ENCODE measurements around the gene OSBPL5. TPM values are rescaled to one million over a fixed set of nuclear protein-coding genes. Genes with fewer than 3 reads are reported as not detected.

Gene OSBPL5
- total RNA-seq, 1 experiment from 2014 or later = 51.4 TPM

DNA sequence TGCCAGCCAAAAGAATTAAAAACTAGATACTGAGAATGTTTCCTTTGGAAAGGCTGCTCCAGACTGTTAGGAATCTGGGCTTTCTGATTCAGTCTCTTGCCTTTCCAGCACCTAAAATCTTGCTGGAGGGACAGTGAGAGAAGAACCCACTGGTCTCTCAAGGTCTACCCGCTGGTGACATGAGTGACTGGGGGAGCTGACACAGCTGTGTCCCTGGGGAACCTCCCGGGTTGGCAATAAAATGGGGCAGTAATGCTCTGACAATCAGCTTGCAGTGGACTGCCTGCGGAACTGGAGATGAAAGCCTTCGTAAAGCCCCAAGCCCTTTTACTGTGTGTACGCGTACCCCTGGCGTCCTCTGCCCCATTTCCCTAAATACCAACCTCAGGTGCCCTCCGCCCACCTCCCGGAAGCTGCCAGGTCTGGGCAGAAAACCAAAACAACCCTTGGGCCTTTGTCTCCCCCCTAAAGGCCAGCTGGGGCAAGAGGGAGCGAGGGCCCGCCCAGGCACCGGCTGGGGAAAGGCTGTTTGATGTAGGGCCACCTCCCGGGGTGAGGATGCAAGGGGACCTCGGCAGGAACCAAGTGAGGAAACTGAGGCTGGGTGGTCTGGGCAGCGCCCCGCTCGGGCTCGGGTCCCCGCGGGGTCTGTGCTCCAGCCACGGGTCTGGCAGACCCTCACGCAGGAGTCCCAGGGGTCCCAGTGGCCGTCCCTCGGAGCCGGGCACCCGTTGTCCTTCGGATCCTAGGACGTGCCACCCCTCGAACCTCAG, 108.6 kb downstream of the OSBPL5 start:
- TF ChIP-seq, protein P1, sequence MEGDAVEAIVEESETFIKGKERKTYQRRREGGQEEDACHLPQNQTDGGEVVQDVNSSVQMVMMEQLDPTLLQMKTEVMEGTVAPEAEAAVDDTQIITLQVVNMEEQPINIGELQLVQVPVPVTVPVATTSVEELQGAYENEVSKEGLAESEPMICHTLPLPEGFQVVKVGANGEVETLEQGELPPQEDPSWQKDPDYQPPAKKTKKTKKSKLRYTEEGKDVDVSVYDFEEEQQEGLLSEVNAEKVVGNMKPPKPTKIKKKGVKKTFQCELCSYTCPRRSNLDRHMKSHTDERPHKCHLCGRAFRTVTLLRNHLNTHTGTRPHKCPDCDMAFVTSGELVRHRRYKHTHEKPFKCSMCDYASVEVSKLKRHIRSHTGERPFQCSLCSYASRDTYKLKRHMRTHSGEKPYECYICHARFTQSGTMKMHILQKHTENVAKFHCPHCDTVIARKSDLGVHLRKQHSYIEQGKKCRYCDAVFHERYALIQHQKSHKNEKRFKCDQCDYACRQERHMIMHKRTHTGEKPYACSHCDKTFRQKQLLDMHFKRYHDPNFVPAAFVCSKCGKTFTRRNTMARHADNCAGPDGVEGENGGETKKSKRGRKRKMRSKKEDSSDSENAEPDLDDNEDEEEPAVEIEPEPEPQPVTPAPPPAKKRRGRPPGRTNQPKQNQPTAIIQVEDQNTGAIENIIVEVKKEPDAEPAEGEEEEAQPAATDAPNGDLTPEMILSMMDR (conservative IDR thresholded peaks at IDR 0.05; ENCODE audit: low read depth, low read length) = no peak
- TF ChIP-seq EZH2phosphoT487 (IDR thresholded peaks at IDR 0.05; ENCODE audit: borderline replicate concordance, low read length) (no peak), EZH2 (IDR thresholded peaks at IDR 0.05; ENCODE audit: low read length, unreplicated experiment) (no peak)
- Histone ChIP-seq H3K4me3 (ENCODE audit: low read length) (peak overlapping the region; percentile 98), H3K27ac (ENCODE audit: low read length) (peak overlapping the region; percentile 54), H3K27me3 (ENCODE audit: low read length) (no peaks in the 10 kb centered on the region), H4K20me1 (ENCODE audit: low read length) (peaks cover 6% of the 10 kb centered on the region; the same call in 1 of the 2 replicates), H3K4me2 (ENCODE audit: low read length) (peak overlapping the region; percentile 95), H3K36me3 (ENCODE audit: low read depth, low read length) (no peaks in the 10 kb centered on the region), H3F3A (ENCODE audit: low read length, unreplicated experiment) (no peaks in the 10 kb centered on the region), H2AFZ (ENCODE audit: low read length) (peak overlapping the region; percentile 64; the same call in 1 of the 2 replicates), H3K79me2 (ENCODE audit: low read length) (peaks cover 53% of the 10 kb centered on the region), H3K9me2 (replicated peaks; ENCODE audit: low read length) (no peaks in the 10 kb centered on the region), H3K9ac (ENCODE audit: low read length) (peak overlapping the region; percentile 95), H3K4me1 (ENCODE audit: insufficient read depth, low read length) (peaks cover 22% of the 10 kb centered on the region), H3K9me3 (ENCODE audit: low read length) (no peaks in the 10 kb centered on the region)
- ATAC-seq = peak; percentile 5; the same call in 1 of the 2 replicates
- TSS peak; percentile 33 for BruUV-seq (replicated peaks)
- peak; percentile 14 for DNase-seq
- CTCF ChIA-PET = interaction anchor here (0.7 kb wide), 1 partner anchor 35 kb away, joined by 3 read pairs; no protein-coding TSS in a partner anchor
- POLR2A ChIA-PET (ENCODE audit: unreplicated experiment) = no interaction called here
- intact Hi-C loops (cut with micrococcal nuclease) = loop anchor here (5.0 kb wide), 1 partner anchor 36 kb away; no protein-coding TSS in a partner anchor

DNA sequence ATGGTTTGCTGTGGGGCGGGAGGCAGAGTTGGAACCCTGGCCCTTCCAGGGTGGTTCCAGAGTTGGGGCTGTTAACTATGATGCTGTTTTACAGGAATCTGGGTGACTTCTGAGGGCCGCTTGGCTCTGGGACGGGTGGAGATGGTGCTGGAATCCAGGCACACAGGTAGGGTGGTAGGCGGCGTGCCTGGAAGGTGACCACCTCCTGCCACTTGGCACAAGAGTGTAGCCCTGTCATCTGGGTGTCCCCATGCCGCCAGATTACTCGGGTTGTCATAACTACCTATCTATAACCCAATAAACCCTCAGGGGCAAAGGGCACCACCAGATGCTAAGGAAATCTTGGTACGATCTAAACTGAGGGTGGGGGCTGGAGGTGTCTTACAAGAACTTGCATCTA, 109.2 kb downstream of the OSBPL5 start:
- Histone ChIP-seq H3K4me3 (ENCODE audit: low read length) (peak overlapping the region; percentile 98), H3K27ac (ENCODE audit: low read length) (no peak overlapping the region), H3K4me1 (ENCODE audit: insufficient read depth, low read length) (peaks cover 22% of the 10 kb centered on the region), H3K9me2 (replicated peaks; ENCODE audit: low read length) (no peaks in the 10 kb centered on the region), H3K9ac (ENCODE audit: low read length) (peak overlapping the region; percentile 95), H3K79me2 (ENCODE audit: low read length) (peaks cover 59% of the 10 kb centered on the region), H3K36me3 (ENCODE audit: low read depth, low read length) (no peaks in the 10 kb centered on the region), H2AFZ (ENCODE audit: low read length) (no peak overlapping the region), H3F3A (ENCODE audit: low read length, unreplicated experiment) (no peaks in the 10 kb centered on the region), H4K20me1 (ENCODE audit: low read length) (peaks cover 6% of the 10 kb centered on the region; the same call in 1 of the 2 replicates), H3K9me3 (ENCODE audit: low read length) (no peaks in the 10 kb centered on the region), H3K27me3 (ENCODE audit: low read length) (no peaks in the 10 kb centered on the region), H3K4me2 (ENCODE audit: low read length) (peak overlapping the region; percentile 95)
- no peak for ATAC-seq
- ChIA-PET POLR2A (ENCODE audit: unreplicated experiment) (no interaction called here), CTCF (no interaction called here)
- DNase-seq = no peak
- no TSS peak for BruUV-seq (replicated peaks)
- intact Hi-C loops (cut with micrococcal nuclease) = loop anchor here (5.0 kb wide), 1 partner anchor 36 kb away; no protein-coding TSS in a partner anchor
- TF ChIP-seq EZH2 (IDR thresholded peaks at IDR 0.05; ENCODE audit: low read length, unreplicated experiment) (no peak), EZH2phosphoT487 (IDR thresholded peaks at IDR 0.05; ENCODE audit: borderline replicate concordance, low read length) (no peak)
- TF ChIP-seq, protein P1 (conservative IDR thresholded peaks at IDR 0.05; ENCODE audit: low read depth, low read length) = no peak

DNA sequence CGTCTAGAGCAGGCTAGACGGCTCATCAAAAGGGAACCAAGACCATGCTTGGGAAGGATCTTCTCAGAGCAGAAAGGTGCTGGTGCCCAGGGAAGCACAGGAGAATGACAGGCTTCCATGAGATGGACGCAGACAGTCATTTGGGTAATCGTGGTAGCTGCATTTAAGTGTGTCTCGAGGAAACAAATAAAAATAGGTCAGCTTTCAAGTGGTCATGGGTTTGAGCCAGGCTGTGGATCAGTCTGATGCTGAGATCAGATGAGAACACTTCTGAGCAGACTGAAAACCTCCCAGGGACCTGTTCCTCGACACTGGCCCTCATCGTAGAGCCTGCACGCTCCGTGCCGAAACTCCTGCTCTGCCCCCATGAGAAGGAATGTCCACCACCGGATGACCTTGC, 112.5 kb downstream of the OSBPL5 start:
- H3K4me2 ChIP-seq (ENCODE audit: low read length) = no peak overlapping the region
- no peak overlapping the region for H3K4me3 ChIP-seq (ENCODE audit: low read length)
- H3K9me3 ChIP-seq (ENCODE audit: low read length) = no peaks in the 10 kb centered on the region
- ChIA-PET POLR2A (ENCODE audit: unreplicated experiment) (no interaction called here), CTCF (interaction anchor here (1.8 kb wide), 1 partner anchor 39 kb away, joined by 9 read pairs; no protein-coding TSS in a partner anchor)
- H3K36me3 ChIP-seq (ENCODE audit: low read depth, low read length) = no peaks in the 10 kb centered on the region
- ATAC-seq (no peak), DNase-seq (no peak)
- H3K27me3 ChIP-seq (ENCODE audit: low read length) = no peaks in the 10 kb centered on the region
- no peak overlapping the region for H3K9ac ChIP-seq (ENCODE audit: low read length)
- intact Hi-C loops (cut with micrococcal nuclease) = no loop called here
- no TSS peak for BruUV-seq (replicated peaks)
- peaks cover 91% of the 10 kb centered on the region for H3K79me2 ChIP-seq (ENCODE audit: low read length)
- peaks cover 24% of the 10 kb centered on the region for H3K4me1 ChIP-seq (ENCODE audit: insufficient read depth, low read length)
- no peak overlapping the region for H2AFZ ChIP-seq (ENCODE audit: low read length)
- H3F3A ChIP-seq (ENCODE audit: low read length, unreplicated experiment) = no peaks in the 10 kb centered on the region
- TF ChIP-seq EZH2phosphoT487 (IDR thresholded peaks at IDR 0.05; ENCODE audit: borderline replicate concordance, low read length) (no peak), EZH2 (IDR thresholded peaks at IDR 0.05; ENCODE audit: low read length, unreplicated experiment) (no peak)
- TF ChIP-seq, protein P1 (conservative IDR thresholded peaks at IDR 0.05; ENCODE audit: low read depth, low read length) = no peak
- H3K9me2 ChIP-seq (replicated peaks; ENCODE audit: low read length) = no peaks in the 10 kb centered on the region
- H4K20me1 ChIP-seq (ENCODE audit: low read length) = peaks cover 12% of the 10 kb centered on the region
- H3K27ac ChIP-seq (ENCODE audit: low read length) = no peak overlapping the region
